Mesothelial cell of epicardium (in vitro differentiated cells): ENCODE measurements around the gene PFKL. TPM values are rescaled to one million over a fixed set of nuclear protein-coding genes. Genes with fewer than 3 reads are reported as not detected.

Source experiments
- DNase-seq, 2 experiments: peaks; one replicate each; pipeline ENCODE4 v3.0.0; 2021; ENCODE audit warnings: low spot score in 2 of 2; ENCODE audit not compliant: unreplicated experiment in 2 of 2
- H3K27ac Mint-ChIP-seq: 2 replicates; pipeline ENCODE4 v1.8.0; 2021; ENCODE audit warnings: mixed read lengths
- H3K27me3 Mint-ChIP-seq: 2 replicates; pipeline ENCODE4 v1.8.0; 2021; ENCODE audit warnings: low read depth, mixed read lengths
- H3K36me3 Mint-ChIP-seq: 2 replicates; pipeline ENCODE4 v1.8.0; 2021; ENCODE audit warnings: mixed read lengths
- H3K4me1 Mint-ChIP-seq: 2 replicates; pipeline ENCODE4 v1.8.0; 2021; ENCODE audit warnings: mixed read lengths
- H3K4me3 Mint-ChIP-seq: 2 replicates; pipeline ENCODE4 v1.8.0; 2021; ENCODE audit warnings: mild to moderate bottlenecking, moderate library complexity, mixed read lengths
- H3K9me3 Mint-ChIP-seq: 2 replicates; pipeline ENCODE4 v1.8.0; 2021; ENCODE audit warnings: mixed read lengths
- total RNA-seq: library from RNA; stranded (reverse); gene quantifications from 3 replicates; pipeline ENCODE4 v1.2.1, GENCODE V29; 2021
- TF ChIP-seq, protein P1 (sequence below): fragments of 200-600 bp; sonication (generic); IDR thresholded peaks from one replicate; pipeline ENCODE4 v1.5.0; 2021; ENCODE audit warnings: antibody characterized with exemption; ENCODE audit not compliant: unreplicated experiment

Gene PFKL
- total RNA-seq, 1 donor from 2014 or later = 155 TPM

DNA sequence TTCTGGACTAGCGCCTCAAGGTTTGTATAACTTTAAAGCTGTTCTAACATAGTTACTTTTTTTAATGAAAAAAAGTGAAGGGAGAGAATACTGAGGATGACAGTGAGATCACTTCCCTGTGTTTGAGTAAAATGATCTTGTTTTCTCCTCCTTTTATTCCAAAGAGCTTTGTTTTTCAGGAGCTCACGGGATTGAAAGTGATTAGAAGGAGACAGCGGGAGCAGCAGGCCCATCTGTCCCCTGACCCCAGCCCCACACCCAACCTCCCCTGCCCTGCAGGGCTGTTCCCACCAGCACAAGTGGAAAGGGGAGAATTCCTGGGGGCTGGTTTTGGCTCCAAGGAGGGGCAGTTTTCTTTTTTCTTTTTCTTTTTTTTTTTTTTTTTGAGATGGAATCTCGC is 36.1 kb upstream of the PFKL start:
- DNase-seq = no peak
- peak overlapping the region; percentile 30 for H3K27ac Mint-ChIP-seq

DNA sequence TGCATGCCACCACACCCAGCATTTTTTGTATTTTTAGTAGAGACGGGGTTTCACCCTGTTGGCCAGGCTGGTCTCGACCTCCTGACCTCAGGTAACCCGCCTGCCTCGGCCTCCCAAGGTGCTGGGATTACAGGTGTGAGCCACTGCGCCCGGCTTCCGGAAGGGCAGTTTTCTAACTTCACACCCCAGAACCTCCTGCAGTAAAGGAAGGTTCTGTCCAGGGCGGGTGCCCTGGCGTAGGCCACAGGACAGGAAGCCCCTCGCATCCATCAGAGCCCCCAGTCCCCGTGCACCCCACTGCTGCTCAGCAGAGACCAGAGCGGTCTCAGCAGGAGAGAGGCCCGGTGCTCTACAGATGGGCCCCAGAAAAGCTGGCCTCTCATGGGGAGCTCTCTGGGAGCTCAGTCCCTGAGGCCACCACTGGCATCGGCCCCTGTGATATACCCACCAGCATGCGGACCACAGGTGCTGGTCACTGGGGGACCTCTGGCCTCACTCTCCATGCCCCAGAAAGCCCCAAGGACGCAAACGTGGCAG is 34.1 kb upstream of the PFKL start:
- peaks cover 5% of the 10 kb centered on the region for H3K4me1 Mint-ChIP-seq
- no peaks in the 10 kb centered on the region for H3K36me3 Mint-ChIP-seq
- TF ChIP-seq, protein P1, sequence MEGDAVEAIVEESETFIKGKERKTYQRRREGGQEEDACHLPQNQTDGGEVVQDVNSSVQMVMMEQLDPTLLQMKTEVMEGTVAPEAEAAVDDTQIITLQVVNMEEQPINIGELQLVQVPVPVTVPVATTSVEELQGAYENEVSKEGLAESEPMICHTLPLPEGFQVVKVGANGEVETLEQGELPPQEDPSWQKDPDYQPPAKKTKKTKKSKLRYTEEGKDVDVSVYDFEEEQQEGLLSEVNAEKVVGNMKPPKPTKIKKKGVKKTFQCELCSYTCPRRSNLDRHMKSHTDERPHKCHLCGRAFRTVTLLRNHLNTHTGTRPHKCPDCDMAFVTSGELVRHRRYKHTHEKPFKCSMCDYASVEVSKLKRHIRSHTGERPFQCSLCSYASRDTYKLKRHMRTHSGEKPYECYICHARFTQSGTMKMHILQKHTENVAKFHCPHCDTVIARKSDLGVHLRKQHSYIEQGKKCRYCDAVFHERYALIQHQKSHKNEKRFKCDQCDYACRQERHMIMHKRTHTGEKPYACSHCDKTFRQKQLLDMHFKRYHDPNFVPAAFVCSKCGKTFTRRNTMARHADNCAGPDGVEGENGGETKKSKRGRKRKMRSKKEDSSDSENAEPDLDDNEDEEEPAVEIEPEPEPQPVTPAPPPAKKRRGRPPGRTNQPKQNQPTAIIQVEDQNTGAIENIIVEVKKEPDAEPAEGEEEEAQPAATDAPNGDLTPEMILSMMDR = no peak
- no peak overlapping the region for H3K27ac Mint-ChIP-seq
- no peak for DNase-seq
- no peaks in the 10 kb centered on the region for H3K9me3 Mint-ChIP-seq
- no peaks in the 10 kb centered on the region for H3K27me3 Mint-ChIP-seq
- no peak overlapping the region for H3K4me3 Mint-ChIP-seq

More for the DNA sequence above, 36.1 kb upstream of the PFKL start:
- H3K27me3 Mint-ChIP-seq = no peaks in the 10 kb centered on the region
- H3K9me3 Mint-ChIP-seq = peaks cover 3% of the 10 kb centered on the region
- TF ChIP-seq, protein P1 = no peak
- H3K4me3 Mint-ChIP-seq = no peak overlapping the region
- H3K36me3 Mint-ChIP-seq = no peaks in the 10 kb centered on the region
- H3K4me1 Mint-ChIP-seq = peaks cover 5% of the 10 kb centered on the region

DNA sequence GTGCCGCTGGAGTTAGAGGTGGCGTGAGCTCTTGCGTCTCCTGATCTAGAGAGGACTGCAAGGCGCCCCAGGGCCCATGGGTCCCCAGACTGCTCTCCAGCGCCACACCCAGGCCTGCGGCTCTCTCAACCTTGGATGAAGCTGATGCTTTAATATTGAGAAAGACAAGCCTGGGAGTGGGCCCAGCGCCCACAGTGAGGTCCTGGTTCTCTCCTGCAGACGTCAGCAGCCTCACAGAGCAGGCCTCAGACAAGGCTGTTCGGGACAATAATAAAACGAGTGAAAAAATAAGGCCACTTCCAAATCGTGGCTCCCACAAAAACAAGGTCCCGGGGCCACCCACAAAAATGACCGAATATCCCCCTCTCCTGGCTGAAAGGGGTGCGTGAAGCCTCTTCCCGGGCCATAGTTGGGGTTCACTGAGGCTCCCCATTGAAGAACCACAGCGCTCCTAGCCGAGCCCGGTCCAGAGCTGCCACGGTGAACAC is 32.2 kb upstream of the PFKL start:
- DNase-seq = no peak
- no peak overlapping the region for H3K27ac Mint-ChIP-seq
- H3K9me3 Mint-ChIP-seq = no peaks in the 10 kb centered on the region
- no peak overlapping the region for H3K4me3 Mint-ChIP-seq
- no peaks in the 10 kb centered on the region for H3K36me3 Mint-ChIP-seq
- no peaks in the 10 kb centered on the region for H3K27me3 Mint-ChIP-seq
- peaks cover 5% of the 10 kb centered on the region for H3K4me1 Mint-ChIP-seq
- TF ChIP-seq, protein P1 = no peak

DNA sequence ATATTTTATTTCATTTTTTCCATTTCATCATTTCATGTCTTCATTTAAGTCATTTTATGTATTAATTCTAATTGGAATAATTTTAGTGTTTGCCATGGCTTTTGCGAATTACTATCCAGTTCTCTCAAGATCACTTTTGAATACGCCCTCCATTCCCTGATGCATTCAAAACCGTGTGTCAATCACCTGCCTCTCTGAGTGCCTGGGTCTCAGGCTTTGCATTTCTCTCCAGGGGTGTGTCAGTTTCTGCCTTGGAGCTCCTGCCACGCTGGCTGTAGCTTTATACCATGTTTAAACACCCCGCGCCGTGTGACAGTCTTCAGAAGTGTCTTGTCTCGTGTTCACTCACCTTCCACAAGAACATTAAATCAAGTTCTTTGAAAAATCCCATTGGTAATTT is 30.8 kb upstream of the PFKL start:
- H3K27me3 Mint-ChIP-seq = peaks cover 2% of the 10 kb centered on the region
- TF ChIP-seq, protein P1 = no peak
- H3K36me3 Mint-ChIP-seq = no peaks in the 10 kb centered on the region
- H3K9me3 Mint-ChIP-seq = no peaks in the 10 kb centered on the region
- no peak for DNase-seq
- H3K27ac Mint-ChIP-seq = no peak overlapping the region
- no peak overlapping the region for H3K4me3 Mint-ChIP-seq
- no peaks in the 10 kb centered on the region for H3K4me1 Mint-ChIP-seq

DNA sequence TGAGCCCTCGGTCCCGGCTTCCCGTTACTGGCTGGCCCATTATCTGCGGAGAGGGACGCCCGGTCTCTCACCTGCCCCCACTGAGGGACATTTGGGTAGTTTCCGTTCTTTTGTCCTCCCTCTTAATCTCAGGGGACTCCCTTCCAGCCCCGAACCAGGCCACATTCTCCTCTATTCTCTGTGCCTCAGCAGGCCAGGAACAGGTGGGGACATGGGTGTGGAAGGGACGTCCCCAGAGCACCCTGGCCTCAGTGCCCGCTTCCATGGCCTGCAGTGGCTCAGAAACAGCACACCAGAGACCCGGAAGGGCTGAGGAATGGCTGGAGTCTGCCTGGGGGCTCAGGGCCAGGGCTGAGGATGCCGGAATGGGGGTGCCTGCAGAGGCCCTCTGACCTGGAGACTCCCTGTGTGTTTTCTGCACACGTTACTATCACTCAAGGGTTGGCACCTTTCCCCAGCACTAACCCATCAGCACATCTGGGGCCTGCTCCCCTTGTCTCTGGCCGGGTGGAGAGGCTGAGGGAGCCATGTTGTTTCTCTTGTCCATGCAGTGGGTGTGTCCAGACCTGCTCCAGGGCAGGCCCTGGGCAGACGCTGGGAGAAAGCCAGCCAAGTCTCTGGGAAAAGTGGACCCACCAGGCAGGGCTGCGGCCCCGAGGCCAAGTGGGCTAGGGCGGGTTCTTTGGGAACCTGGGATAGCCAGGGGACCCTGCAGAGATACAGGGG is 28.1 kb upstream of the PFKL start:
- no peak for DNase-seq
- no peaks in the 10 kb centered on the region for H3K36me3 Mint-ChIP-seq
- H3K9me3 Mint-ChIP-seq = peaks cover 5% of the 10 kb centered on the region
- peaks cover 8% of the 10 kb centered on the region for H3K27me3 Mint-ChIP-seq
- no peak overlapping the region for H3K4me3 Mint-ChIP-seq
- no peak overlapping the region for H3K27ac Mint-ChIP-seq
- TF ChIP-seq, protein P1 = no peak
- H3K4me1 Mint-ChIP-seq = no peaks in the 10 kb centered on the region
